ENCODE data around the gene ANKRD34B. TPM values are rescaled to one million over a fixed set of nuclear protein-coding genes. Genes with fewer than 3 reads are reported as not detected.
"Not testable (repeated sequence)": the region's sequence is repeated elsewhere in the genome, so short reads cannot be mapped to it uniquely, and the experiment has no call there.

The ANKRD34B gene
- total RNA-seq, 1 donor from 2014 or later = 2.5 TPM

DNA sequence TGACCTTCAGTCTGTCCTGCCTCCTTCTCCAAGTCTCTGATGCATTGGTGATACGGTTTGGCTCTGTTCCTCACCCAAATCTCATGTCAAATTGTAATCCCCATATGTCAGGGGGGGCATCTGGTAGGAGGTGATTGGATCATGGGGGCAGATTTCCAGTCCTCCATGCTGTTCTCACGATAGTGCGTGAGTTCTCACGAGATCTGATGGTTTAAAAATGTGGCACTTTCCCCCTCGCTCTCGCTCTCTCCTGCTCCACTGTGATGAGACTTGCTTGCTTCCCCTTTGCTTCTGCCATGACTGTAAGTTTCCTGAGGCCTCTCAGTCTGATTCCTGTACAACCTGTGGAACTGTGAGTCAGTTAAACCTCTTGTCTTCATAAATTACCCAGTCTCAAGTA is 14.7 kb upstream of the ANKRD34B start:
- H3K4me1 ChIP-seq = no peaks in the 10 kb centered on the region
- Mint-ChIP-seq H3K9me3 (peaks cover 3% of the 10 kb centered on the region), H3K4me1 (no peaks in the 10 kb centered on the region), H3K4me3 (no peak overlapping the region), H3K36me3 (no peaks in the 10 kb centered on the region), H3K27ac (no peak overlapping the region), H3K27me3 (ENCODE audit: insufficient read depth, low read depth) (peaks cover 7% of the 10 kb centered on the region)
- H3F3A ChIP-seq (ENCODE audit: low read depth) = peaks cover under 1% of the 10 kb centered on the region
- no peaks in the 10 kb centered on the region for H4K20me1 ChIP-seq (ENCODE audit: low read depth)
- no peak overlapping the region for H3K4me2 ChIP-seq
- H3K27ac ChIP-seq = no peak overlapping the region
- H3K36me3 ChIP-seq = no peaks in the 10 kb centered on the region
- H3K27me3 ChIP-seq = no peaks in the 10 kb centered on the region
- H3K9ac ChIP-seq = no peak overlapping the region
- H3K4me3 ChIP-seq = no peak overlapping the region
- H2AFZ ChIP-seq (replicated peaks) = no peak overlapping the region
- no peaks in the 10 kb centered on the region for H3K79me2 ChIP-seq (ENCODE audit: low read depth)
- no peak for DNase-seq (ENCODE audit: low spot score)
- no peaks in the 10 kb centered on the region for H3K9me3 ChIP-seq (ENCODE audit: low read depth)
- TF ChIP-seq EZH2phosphoT487 (IDR thresholded peaks at IDR 0.05) = no peak
- no peak for TF ChIP-seq EZH2 (IDR thresholded peaks at IDR 0.05)
- TF ChIP-seq CTCF (IDR thresholded peaks at IDR 0.05) = no peak

GRCh38 chr5:80580291-80580690 is 10.2 kb upstream of the ANKRD34B start:
- not testable (repeated sequence) for H3K27ac Mint-ChIP-seq; H3K27ac ChIP-seq; H2AFZ ChIP-seq (replicated peaks); H3K9me3 ChIP-seq (ENCODE audit: low read depth); H3F3A ChIP-seq (ENCODE audit: low read depth); H3K4me3 ChIP-seq; H3K36me3 ChIP-seq; H3K4me2 ChIP-seq; H3K9me3 Mint-ChIP-seq; H3K36me3 Mint-ChIP-seq; H3K4me3 Mint-ChIP-seq; H4K20me1 ChIP-seq (ENCODE audit: low read depth); H3K9ac ChIP-seq; H3K79me2 ChIP-seq (ENCODE audit: low read depth); H3K4me1 ChIP-seq; DNase-seq (ENCODE audit: low spot score); H3K4me1 Mint-ChIP-seq; H3K27me3 Mint-ChIP-seq (ENCODE audit: insufficient read depth, low read depth)
- peaks cover 11% of the 10 kb centered on the region for H3K27me3 ChIP-seq

DNA sequence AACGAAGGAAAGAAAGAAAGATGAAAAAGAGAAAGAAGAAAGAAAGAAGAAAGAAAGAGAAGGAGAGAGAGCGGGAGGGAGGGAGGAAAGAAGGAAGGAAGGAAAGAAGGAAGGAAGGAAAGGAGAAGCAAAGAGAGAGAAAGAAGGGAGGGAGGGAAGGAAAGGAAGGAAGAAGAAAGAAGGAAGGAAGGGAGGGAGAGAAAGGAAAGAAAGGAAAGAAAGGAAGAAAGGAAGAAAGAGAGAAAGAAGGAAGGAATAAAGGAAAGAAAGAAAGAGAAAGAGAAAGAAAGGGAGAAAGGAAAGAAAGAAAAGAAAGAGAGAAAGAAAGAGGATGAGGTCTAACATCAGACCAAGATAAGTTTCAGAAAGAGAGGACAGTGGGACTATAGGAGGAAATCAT is 9.0 kb upstream of the ANKRD34B start:
- no peak overlapping the region for H3K27ac Mint-ChIP-seq
- H3K4me2 ChIP-seq = no peak overlapping the region
- peaks cover 4% of the 10 kb centered on the region for H3F3A ChIP-seq (ENCODE audit: low read depth)
- H3K9me3 ChIP-seq (ENCODE audit: low read depth) = no peaks in the 10 kb centered on the region
- TF ChIP-seq EZH2 (IDR thresholded peaks at IDR 0.05) (no peak), EZH2phosphoT487 (IDR thresholded peaks at IDR 0.05) (no peak), CTCF (IDR thresholded peaks at IDR 0.05) (no peak)
- H3K9me3 Mint-ChIP-seq = peaks cover 4% of the 10 kb centered on the region
- H3K36me3 ChIP-seq = no peaks in the 10 kb centered on the region
- H3K27me3 ChIP-seq = peaks cover 20% of the 10 kb centered on the region
- no peaks in the 10 kb centered on the region for H4K20me1 ChIP-seq (ENCODE audit: low read depth)
- no peaks in the 10 kb centered on the region for H3K79me2 ChIP-seq (ENCODE audit: low read depth)
- H2AFZ ChIP-seq (replicated peaks) = no peak overlapping the region
- peaks cover 5% of the 10 kb centered on the region for H3K27me3 Mint-ChIP-seq (ENCODE audit: insufficient read depth, low read depth)
- DNase-seq (ENCODE audit: low spot score) = no peak
- no peak overlapping the region for H3K4me3 ChIP-seq
- no peaks in the 10 kb centered on the region for H3K36me3 Mint-ChIP-seq
- no peak overlapping the region for H3K4me3 Mint-ChIP-seq
- H3K4me1 ChIP-seq = no peaks in the 10 kb centered on the region
- no peaks in the 10 kb centered on the region for H3K4me1 Mint-ChIP-seq
- no peak overlapping the region for H3K27ac ChIP-seq
- H3K9ac ChIP-seq = no peak overlapping the region

DNA sequence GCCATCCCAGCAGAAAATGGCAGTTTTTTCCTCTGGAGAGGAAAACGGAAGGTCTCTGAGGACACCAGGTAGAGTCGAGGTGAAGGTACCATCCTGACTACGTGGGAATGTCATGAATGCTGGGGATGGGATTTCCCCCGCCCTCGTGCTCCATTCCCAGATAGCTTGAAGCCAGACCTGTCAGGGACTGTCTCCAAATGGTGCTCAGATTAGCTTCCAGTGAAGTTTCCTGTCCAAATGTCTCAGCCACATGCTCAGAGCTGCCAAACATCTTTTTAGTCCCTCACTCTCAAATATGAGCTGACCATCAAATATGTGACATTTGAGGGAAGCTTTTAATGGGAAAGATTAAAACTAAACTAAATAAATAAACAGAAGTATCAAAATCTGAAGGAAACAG is 7.6 kb upstream of the ANKRD34B start:
- TF ChIP-seq EZH2 (IDR thresholded peaks at IDR 0.05) = no peak
- no peak for TF ChIP-seq EZH2phosphoT487 (IDR thresholded peaks at IDR 0.05)
- TF ChIP-seq CTCF (IDR thresholded peaks at IDR 0.05) = no peak
- Histone ChIP-seq H3K27me3 (peaks cover 28% of the 10 kb centered on the region), H3K9me3 (ENCODE audit: low read depth) (no peaks in the 10 kb centered on the region), H3K9ac (no peak overlapping the region), H4K20me1 (ENCODE audit: low read depth) (no peaks in the 10 kb centered on the region), H3K79me2 (ENCODE audit: low read depth) (no peaks in the 10 kb centered on the region), H3F3A (ENCODE audit: low read depth) (peaks cover 4% of the 10 kb centered on the region), H3K36me3 (no peaks in the 10 kb centered on the region), H3K4me2 (no peak overlapping the region), H3K4me3 (no peak overlapping the region), H3K4me1 (no peaks in the 10 kb centered on the region), H2AFZ (replicated peaks) (no peak overlapping the region), H3K27ac (no peak overlapping the region)
- peaks cover 7% of the 10 kb centered on the region for H3K27me3 Mint-ChIP-seq (ENCODE audit: insufficient read depth, low read depth)
- H3K9me3 Mint-ChIP-seq = peaks cover 5% of the 10 kb centered on the region
- no peak overlapping the region for H3K27ac Mint-ChIP-seq
- no peak overlapping the region for H3K4me3 Mint-ChIP-seq
- H3K36me3 Mint-ChIP-seq = no peaks in the 10 kb centered on the region
- H3K4me1 Mint-ChIP-seq = no peaks in the 10 kb centered on the region
- no peak for DNase-seq (ENCODE audit: low spot score)

Data from neural progenitor cell (in vitro differentiated cells).